Hepatocyte (in vitro differentiated cells): ENCODE measurements around the gene MRPL20. TPM values are rescaled to one million over a fixed set of nuclear protein-coding genes. Genes with fewer than 3 reads are reported as not detected.

Experiments used
- DNase-seq: peaks from one replicate; pipeline ENCODE4 v3.0.0-alpha.2; 2016; ENCODE audit warnings: low spot score
- H2AFZ ChIP-seq: fragments of 200-600 bp; sonication (generic); 2 replicates; pipeline ENCODE4 v1.6.0; 2016; ENCODE audit warnings: antibody characterized with exemption, mild to moderate bottlenecking
- H3K27ac ChIP-seq: fragments of 200-600 bp; sonication (generic); 2 replicates; pipeline ENCODE4 v1.5.1; 2016; ENCODE audit warnings: mild to moderate bottlenecking
- H3K27me3 ChIP-seq: fragments of 200-600 bp; sonication (generic); 2 replicates; pipeline ENCODE4 v1.6.1; 2016
- H3K36me3 ChIP-seq: fragments of 200-600 bp; sonication (generic); replicated peaks from 2 replicates; pipeline ENCODE4 v1.5.1; 2016; ENCODE audit warnings: low read depth; ENCODE audit not compliant: insufficient read depth
- H3K4me1 ChIP-seq: fragments of 200-600 bp; sonication (generic); 2 replicates; pipeline ENCODE4 v1.5.1; 2016; ENCODE audit warnings: mild to moderate bottlenecking, moderate library complexity; ENCODE audit not compliant: insufficient read depth
- H3K4me2 ChIP-seq: fragments of 200-600 bp; sonication (generic); 2 replicates; pipeline ENCODE4 v1.6.0; 2016
- H3K4me3 ChIP-seq: fragments of 200-600 bp; sonication (generic); 2 replicates; pipeline ENCODE4 v1.5.1; 2016; ENCODE audit warnings: mild to moderate bottlenecking
- H3K79me2 ChIP-seq: fragments of 200-600 bp; sonication (generic); 2 replicates; pipeline ENCODE4 v1.6.0; 2017; ENCODE audit warnings: mild to moderate bottlenecking
- H3K9me2 ChIP-seq: fragments of 200-600 bp; sonication (generic); replicated peaks from 2 replicates; pipeline ENCODE4 v1.6.0; 2017; ENCODE audit warnings: mild to moderate bottlenecking; ENCODE audit not compliant: insufficient read depth
- H3K9me3 ChIP-seq: fragments of 200-600 bp; sonication (generic); 2 replicates; pipeline ENCODE4 v1.5.1; 2016; ENCODE audit warnings: low read depth, mild to moderate bottlenecking
- H4K20me1 ChIP-seq: fragments of 200-600 bp; sonication (generic); 2 replicates; pipeline ENCODE4 v1.6.0; 2016; ENCODE audit warnings: mild to moderate bottlenecking; ENCODE audit not compliant: insufficient read depth, poor library complexity, severe bottlenecking
- CTCF ChIP-seq: fragments of 200-600 bp; sonication (generic); IDR thresholded peaks from 2 replicates; pipeline ENCODE4 v1.5.1; 2016; ENCODE audit warnings: antibody characterized with exemption, mild to moderate bottlenecking; ENCODE audit not compliant: poor library complexity
- EZH2 ChIP-seq: fragments of 200-600 bp; sonication (generic); IDR thresholded peaks from 2 replicates; pipeline ENCODE4 v1.6.1; 2016; ENCODE audit warnings: antibody characterized with exemption, mild to moderate bottlenecking, borderline replicate concordance
- EZH2phosphoT487 ChIP-seq: fragments of 200-600 bp; sonication (generic); IDR thresholded peaks from one replicate; pipeline ENCODE4 v1.6.1; 2018; ENCODE audit warnings: antibody characterized with exemption, mild to moderate bottlenecking, low read depth, moderate library complexity; ENCODE audit not compliant: unreplicated experiment, severe bottlenecking
- WGBS: methylation state at CpG from one replicate; pipeline ENCODE4 v1.1.6; 2016; ENCODE audit warnings: low lambda C conversion rate; ENCODE audit errors: missing lambda C conversion rate; 5-methylcytosine and 5-hydroxymethylcytosine counted together
- polyA plus RNA-seq: library from polyadenylated mRNA; unstranded; fragments of >200 nt; fragmentation: Nextera tagmentation; extraction: Ambion mirVana; gene quantifications from 2 replicates; pipeline ENCODE4 v1.2.1, GENCODE V29; 2016
- total RNA-seq: library from RNA; depleted of rRNA; stranded (reverse); fragments of >200 nt; gene quantifications from 2 replicates; pipeline ENCODE4 v1.2.3, GENCODE V29; 2014

Gene MRPL20
- total and polyA plus RNA-seq, 2 experiments from 2014 or later: 107 to 193 TPM

DNA sequence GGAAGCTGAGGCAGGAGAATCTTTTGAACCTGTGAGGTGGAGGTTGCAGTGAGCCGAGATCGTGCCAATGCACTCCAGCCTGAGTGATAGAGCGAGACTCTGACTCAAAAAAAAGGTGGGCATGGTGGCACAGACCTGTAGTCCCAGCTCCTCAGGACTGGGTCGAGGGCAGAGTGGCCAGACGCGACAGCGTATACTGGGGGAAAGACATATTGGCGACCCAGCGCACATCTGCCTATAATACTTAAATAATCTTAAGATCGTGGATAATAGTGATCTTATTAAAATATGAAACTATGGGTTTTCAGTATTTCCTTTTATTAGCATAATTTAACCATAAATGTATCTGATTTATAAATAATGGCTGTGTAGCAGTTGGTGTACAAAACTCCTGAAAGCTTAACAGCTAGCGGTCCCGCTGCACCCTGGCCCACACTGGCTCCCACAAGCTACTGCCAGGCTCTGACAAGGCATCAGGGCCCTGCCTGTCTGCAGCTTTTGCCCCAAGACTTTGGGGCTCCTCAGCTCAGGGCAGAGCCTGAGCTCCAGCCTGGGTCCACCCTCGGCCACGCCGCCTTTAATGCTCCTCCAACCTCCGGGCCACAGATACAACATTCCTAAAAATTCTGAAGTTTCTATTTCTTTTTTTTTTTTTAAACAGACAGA is 29.4 kb downstream of the MRPL20 start:
- Histone ChIP-seq H2AFZ (no peak overlapping the region), H3K9me3 (no peaks in the 10 kb centered on the region), H4K20me1 (no peaks in the 10 kb centered on the region), H3K9me2 (no peaks in the 10 kb centered on the region), H3K36me3 (no peaks in the 10 kb centered on the region), H3K27ac (no peak overlapping the region), H3K4me2 (no peak overlapping the region), H3K79me2 (peaks cover 23% of the 10 kb centered on the region), H3K4me1 (peaks cover 9% of the 10 kb centered on the region), H3K4me3 (no peak overlapping the region), H3K27me3 (no peaks in the 10 kb centered on the region)
- no peak for TF ChIP-seq EZH2
- no peak for TF ChIP-seq CTCF
- TF ChIP-seq EZH2phosphoT487: no peak
- 97% methylated on average over 16 of the region's 16 CpGs for WGBS
- no peak for DNase-seq

DNA sequence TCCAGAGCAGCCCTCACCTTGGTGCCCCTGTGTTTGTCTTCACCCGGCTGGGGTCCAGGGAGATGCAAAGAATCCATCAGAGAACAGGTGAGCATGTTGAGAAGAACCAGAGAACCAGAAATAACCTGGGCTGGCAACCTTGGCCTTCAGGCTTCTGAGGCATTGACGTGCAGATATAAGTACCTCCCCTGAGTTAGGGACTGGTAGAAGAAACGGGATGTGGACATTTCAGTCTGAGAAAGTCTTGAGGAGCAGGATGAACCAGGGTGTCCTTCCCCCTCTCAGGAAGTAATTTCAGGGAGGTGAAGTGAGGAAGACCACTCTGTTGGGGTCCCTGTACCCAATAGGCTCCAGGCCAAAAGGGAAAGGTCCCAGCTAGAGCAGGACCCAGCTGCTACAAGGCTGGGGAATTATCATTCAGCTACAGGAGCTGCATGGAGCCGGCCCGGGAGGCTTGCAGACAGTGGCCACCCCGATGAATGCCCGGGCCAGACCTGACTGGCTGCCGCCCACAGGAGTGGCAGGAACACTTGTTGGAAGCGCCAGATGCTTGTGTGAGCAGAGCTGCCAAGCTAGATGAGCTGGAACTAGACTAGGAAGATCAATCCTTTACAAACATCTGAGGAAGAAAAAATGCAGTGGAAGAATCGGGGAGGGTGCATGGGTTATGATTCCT is 30.4 kb downstream of the MRPL20 start:
- H3K27ac ChIP-seq: no peak overlapping the region

DNA sequence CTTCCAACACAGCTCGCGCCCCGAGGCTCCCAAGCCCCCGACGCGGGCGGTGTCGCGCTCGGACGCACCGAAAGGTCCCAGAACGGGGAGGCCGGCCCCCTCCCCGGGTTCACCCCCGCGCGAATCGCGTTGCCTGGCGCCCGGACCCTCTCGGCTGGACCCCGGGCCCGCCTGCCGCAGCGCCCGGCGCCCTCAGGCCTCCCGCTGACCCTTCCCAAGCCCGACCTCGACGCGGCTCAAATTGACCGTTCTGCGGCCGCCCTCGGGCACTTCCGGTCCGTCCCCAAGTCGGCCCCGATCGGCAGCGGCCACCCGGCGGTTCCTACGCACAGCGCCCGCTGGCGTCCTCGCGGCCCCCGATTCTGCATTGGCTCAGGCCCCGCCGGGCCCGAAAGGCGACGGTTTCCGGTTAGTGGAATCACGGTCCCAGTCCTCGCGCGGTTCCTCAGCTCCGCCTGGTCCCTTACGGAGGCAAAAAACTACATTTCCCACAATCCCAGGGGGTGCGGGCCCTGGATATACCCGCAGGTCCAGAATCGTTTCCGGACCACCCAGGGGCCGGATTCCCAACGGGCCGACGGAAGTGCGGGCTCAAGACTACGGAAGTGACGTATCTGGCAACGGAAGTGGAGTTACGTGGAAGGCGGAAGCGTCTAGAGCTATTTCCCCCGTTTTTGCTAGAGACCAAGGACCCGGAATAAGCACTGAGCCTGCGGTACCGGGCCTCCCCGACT is 32.0 kb downstream of the MRPL20 start, which contains the start of gene AURKAIP1:
Gene AURKAIP1, minus strand, starts transcription at position 279 of the 734 bp plus-strand sequence. CDS start 451 bp downstream, outside the sequence.
- Histone ChIP-seq H3K9me2 (no peaks in the 10 kb centered on the region), H3K9me3 (no peaks in the 10 kb centered on the region), H3K4me2 (peak within 1 kb of the TSS; percentile 97), H3K27ac (peak within 1 kb of the TSS; percentile 96), H3K27me3 (no peaks in the 10 kb centered on the region), H3K4me3 (peak within 1 kb of the TSS; percentile 52), H3K4me1 (peaks cover 9% of the 10 kb centered on the region), H2AFZ (peak within 1 kb of the TSS; percentile 32), H3K79me2 (peaks cover 27% of the 10 kb centered on the region), H4K20me1 (no peaks in the 10 kb centered on the region), H3K36me3 (no peaks in the 10 kb centered on the region)
- peak; percentile 99 for DNase-seq
- TF ChIP-seq EZH2phosphoT487: no peak
- no peak for TF ChIP-seq CTCF
- TF ChIP-seq EZH2: no peak
- WGBS: 1% methylated on average over 59 of the region's 85 CpGs

More for the DNA sequence above, 30.4 kb downstream of the MRPL20 start:
- WGBS: 91% methylated on average over 10 of the region's 10 CpGs
- Histone ChIP-seq H2AFZ (no peak overlapping the region), H3K4me2 (peak overlapping the region; percentile 90), H3K36me3 (no peaks in the 10 kb centered on the region), H3K79me2 (peaks cover 27% of the 10 kb centered on the region), H3K4me3 (no peak overlapping the region), H3K4me1 (peaks cover 9% of the 10 kb centered on the region), H3K9me2 (no peaks in the 10 kb centered on the region), H4K20me1 (no peaks in the 10 kb centered on the region), H3K9me3 (no peaks in the 10 kb centered on the region), H3K27me3 (no peaks in the 10 kb centered on the region)
- TF ChIP-seq CTCF (no peak), EZH2 (no peak), EZH2phosphoT487 (no peak)
- DNase-seq: no peak
